H1 (cell line): ENCODE results near the gene STRN. TPM values are rescaled to one million over a fixed set of nuclear protein-coding genes. Genes with fewer than 3 reads are reported as not detected.

ENCODE experiments used
- CTCF ChIA-PET: fragments of 300-600 bp; sonication (Branson Sonifier 250); formaldehyde crosslinking; loops from one replicate; lab custom pipeline; 2021; ENCODE audit not compliant: partially characterized antibody; lab: Charles Lee
- POLR2A ChIA-PET: fragments of 300-600 bp; sonication (Branson Sonifier 250); formaldehyde crosslinking; loops from one replicate; lab custom pipeline; 2021; ENCODE audit warnings: inconsistent platforms; ENCODE audit not compliant: partially characterized antibody; lab: Charles Lee
- DNase-seq, 2 experiments: peaks; one replicate each; pipeline versions ENCODE4 v3.0.0 to v3.0.0-alpha.2; 2010 to 2022; ENCODE audit warnings: low spot score in 2 of 2, low read depth in 1 of 2, mixed read lengths in 1 of 2
- FAIRE-seq: peaks from 2 replicates; lab custom pipeline; 2011; peaks lifted over from hg19 to GRCh38; lab: Jason Lieb, UNC
- H2AFZ ChIP-seq: 2 replicates; pipeline ENCODE4 v1.8.1; 2012; ENCODE audit warnings: low read length, inconsistent platforms
- H2AK5ac ChIP-seq: 2 replicates; pipeline ENCODE4 v1.6.1; 2013; ENCODE audit warnings: low read depth, low read length
- H2BK120ac ChIP-seq: replicated peaks from 2 replicates; pipeline ENCODE3; 2013; ENCODE audit warnings: low read depth, low read length, inconsistent platforms
- H2BK12ac ChIP-seq: 2 replicates; pipeline ENCODE4 v1.6.1; 2013; ENCODE audit warnings: low read depth, low read length
- H2BK15ac ChIP-seq: 2 replicates; pipeline ENCODE4 v1.6.1; 2013; ENCODE audit warnings: low read length
- H2BK20ac ChIP-seq: 2 replicates; pipeline ENCODE4 v1.6.1; 2013; ENCODE audit warnings: low read length
- H2BK5ac ChIP-seq: 2 replicates; pipeline ENCODE4 v1.6.1; 2013; ENCODE audit warnings: low read depth, low read length
- H3K14ac ChIP-seq: 2 replicates; pipeline ENCODE4 v1.6.1; 2013; ENCODE audit warnings: inconsistent platforms; ENCODE audit not compliant: insufficient read length
- H3K18ac ChIP-seq: 2 replicates; pipeline ENCODE4 v1.6.1; 2013; ENCODE audit warnings: low read length; ENCODE audit errors: extremely low read depth
- H3K23ac ChIP-seq: 2 replicates; pipeline ENCODE4 v1.6.1; 2013; ENCODE audit warnings: inconsistent platforms; ENCODE audit not compliant: insufficient read length
- H3K23me2 ChIP-seq: 2 replicates; pipeline ENCODE4 v1.6.1; 2013; ENCODE audit warnings: low read depth, low read length
- H3K27ac ChIP-seq: 2 replicates; pipeline ENCODE4 v1.6.1; 2011; ENCODE audit warnings: low read depth, low read length, inconsistent platforms
- H3K27me3 ChIP-seq, 4 experiments: replicated peaks in 1 of 4; 1 replicate in 1 of 4; 2 replicates in 3 of 4; pipeline versions ENCODE4 v1.6.1 to v1.8.1; 2011 to 2013; ENCODE audit warnings: low read length in 3 of 4, mild to moderate bottlenecking in 3 of 4, inconsistent platforms in 2 of 4, mixed read lengths in 2 of 4, moderate library complexity in 1 of 4; ENCODE audit not compliant: control insufficient read depth in 3 of 4, insufficient read depth in 3 of 4; ENCODE audit errors: extremely low read depth in 1 of 4
- H3K36me3 ChIP-seq, 4 experiments: 2 replicates each; pipeline versions ENCODE4 v1.6.1 to v1.8.1; 2011 to 2013; ENCODE audit warnings: mild to moderate bottlenecking in 4 of 4, low read length in 3 of 4, moderate library complexity in 2 of 4, control low read depth in 1 of 4, inconsistent platforms in 1 of 4; ENCODE audit not compliant: insufficient read depth in 4 of 4, control insufficient read depth in 2 of 4
- H3K4ac ChIP-seq: replicated peaks from 2 replicates; pipeline ENCODE3; 2013; ENCODE audit warnings: low read length, low read depth, mixed read lengths, inconsistent platforms; ENCODE audit not compliant: insufficient read length
- H3K4me1 ChIP-seq, 4 experiments: replicated peaks in 1 of 4; 1 replicate in 1 of 4; 2 replicates in 3 of 4; pipeline versions ENCODE4 v1.6.1 to v1.8.1; 2011 to 2013; ENCODE audit warnings: low read length in 3 of 4, inconsistent platforms in 2 of 4, mixed read lengths in 1 of 4; ENCODE audit not compliant: insufficient read depth in 4 of 4, control insufficient read depth in 3 of 4
- H3K4me2 ChIP-seq, 2 experiments: 2 replicates each; pipeline versions ENCODE4 v1.6.1 to v1.8.1; 2011 to 2013; ENCODE audit warnings: low read depth in 2 of 2, low read length in 2 of 2, control low read depth in 1 of 2, inconsistent platforms in 1 of 2, mild to moderate bottlenecking in 1 of 2; ENCODE audit not compliant: insufficient read depth in 1 of 2
- H3K4me3 ChIP-seq, 4 experiments: fragments of 200-600, 300-600 bp in 1 of 4; sonication (generic), shearing (Covaris generic), sonication (Bioruptor Twin) in 1 of 4; 2 replicates each; pipeline versions ENCODE4 v1.5.1 to v1.8.1; 2011 to 2016; ENCODE audit warnings: low read length in 4 of 4, low read depth in 3 of 4, control low read depth in 2 of 4, inconsistent platforms in 2 of 4, mild to moderate bottlenecking in 2 of 4, mixed read lengths in 1 of 4, moderate library complexity in 1 of 4; ENCODE audit not compliant: insufficient read depth in 2 of 4; ENCODE audit errors: extremely low read depth in 1 of 4
- H3K56ac ChIP-seq: replicated peaks from 2 replicates; pipeline ENCODE3; 2013; ENCODE audit warnings: low read depth, mild to moderate bottlenecking, mixed read lengths, low read length, inconsistent platforms; ENCODE audit not compliant: insufficient read length
- H3K79me1 ChIP-seq: 2 replicates; pipeline ENCODE4 v1.6.1; 2013; ENCODE audit warnings: low read depth, low read length, control low read depth
- H3K79me2 ChIP-seq, 2 experiments: 2 replicates each; pipeline versions ENCODE4 v1.6.1 to v1.8.1; 2012 to 2013; ENCODE audit warnings: low read length in 2 of 2, mild to moderate bottlenecking in 2 of 2, inconsistent platforms in 1 of 2; ENCODE audit not compliant: insufficient read depth in 2 of 2, control insufficient read depth in 1 of 2
- H3K9ac ChIP-seq, 4 experiments: replicated peaks in 1 of 4; 1 replicate in 1 of 4; 2 replicates in 3 of 4; pipeline versions ENCODE4 v1.6.1 to v1.8.1; 2011 to 2013; ENCODE audit warnings: low read depth in 3 of 4, low read length in 3 of 4, control low read depth in 2 of 4, mild to moderate bottlenecking in 2 of 4, moderate library complexity in 2 of 4, inconsistent platforms in 1 of 4; ENCODE audit errors: extremely low read depth in 1 of 4
- H3K9me3 ChIP-seq, 2 experiments: 2 replicates each; pipeline versions ENCODE4 v1.6.1 to v1.8.1; 2012 to 2013; ENCODE audit warnings: mild to moderate bottlenecking in 2 of 2, moderate library complexity in 2 of 2, control low read depth in 1 of 2, inconsistent platforms in 1 of 2, low read depth in 1 of 2, low read length in 1 of 2, mixed read lengths in 1 of 2; ENCODE audit not compliant: insufficient read depth in 2 of 2
- H4K20me1 ChIP-seq, 2 experiments: replicated peaks in 1 of 2; 2 replicates each; pipeline versions ENCODE3 to v1.8.1; 2011 to 2013; ENCODE audit warnings: inconsistent platforms in 2 of 2, low read length in 2 of 2, mild to moderate bottlenecking in 1 of 2; ENCODE audit not compliant: insufficient read depth in 2 of 2, control insufficient read depth in 1 of 2
- H4K5ac ChIP-seq: 2 replicates; pipeline ENCODE4 v1.6.1; 2013; ENCODE audit warnings: low read length, low read depth, mixed read lengths, inconsistent platforms; ENCODE audit not compliant: insufficient read length
- H4K8ac ChIP-seq: 2 replicates; pipeline ENCODE4 v1.8.0; 2013; ENCODE audit warnings: mild to moderate bottlenecking, moderate library complexity, low read length, inconsistent platforms; ENCODE audit not compliant: insufficient read depth; ENCODE audit errors: extremely low read depth
- H4K91ac ChIP-seq: replicated peaks from 2 replicates; pipeline ENCODE3; 2013; ENCODE audit warnings: low read length, mixed read lengths, inconsistent platforms; ENCODE audit not compliant: insufficient read length
- ASH2L ChIP-seq: fragments of 200-600, 300-600 bp; sonication (generic); IDR thresholded peaks from one replicate; pipeline ENCODE4 v1.7.1; 2017; ENCODE audit warnings: low read length
- BCL11A ChIP-seq, 2 experiments: IDR thresholded peaks; one replicate each; pipeline ENCODE4 v1.6.1; 2011; ENCODE audit warnings: low read depth in 2 of 2, low read length in 2 of 2, mild to moderate bottlenecking in 2 of 2
- CBX8 ChIP-seq: fragments of 300-800, 300-1000 bp; sonication (generic); IDR thresholded peaks from 2 replicates; pipeline ENCODE4 v1.7.1; 2016; ENCODE audit warnings: low read depth, low read length, borderline replicate concordance
- CTBP2 ChIP-seq: IDR thresholded peaks from 2 replicates; pipeline ENCODE4 v1.7.0; 2011; ENCODE audit warnings: borderline replicate concordance, mild to moderate bottlenecking, moderate library complexity, mixed read lengths, low read length; ENCODE audit not compliant: insufficient read depth, insufficient read length
- CTCF ChIP-seq, 3 experiments: IDR thresholded peaks; 1 replicate in 2 of 3; 2 replicates in 1 of 3; pipeline versions ENCODE4 v1.5.1 to v1.6.1; 2011; ENCODE audit warnings: low read length in 3 of 3, mild to moderate bottlenecking in 3 of 3, inconsistent platforms in 2 of 3, low read depth in 1 of 3, moderate library complexity in 1 of 3; ENCODE audit not compliant: insufficient read depth in 1 of 3; ENCODE audit errors: control extremely low read depth in 1 of 3
- NANOG ChIP-seq: IDR thresholded peaks from 2 replicates; pipeline ENCODE4 v1.6.1; 2011; ENCODE audit warnings: low read length, low read depth, mild to moderate bottlenecking, inconsistent platforms; ENCODE audit not compliant: insufficient read depth, poor library complexity, severe bottlenecking
- SIN3A ChIP-seq, 2 experiments: IDR thresholded peaks in 1 of 2; conservative IDR thresholded peaks in 1 of 2; 2 replicates each; pipeline ENCODE4 v1.6.1; 2011 to 2012; ENCODE audit warnings: low read length in 2 of 2, improper control_type of control experiment in 1 of 2, low read depth in 1 of 2, mild to moderate bottlenecking in 1 of 2
- SIX5 ChIP-seq: IDR thresholded peaks from 2 replicates; pipeline ENCODE4 v1.6.1; 2011; ENCODE audit warnings: mild to moderate bottlenecking, low read depth, low read length
- WGBS, 2 experiments: shearing (Covaris generic) in 1 of 2; methylation state at CpG; one replicate each; pipeline versions ENCODE4 v1.1.6 to v1.1.7; 2013 to 2015; ENCODE audit warnings: low lambda C conversion rate in 2 of 2, mixed read lengths in 2 of 2, inconsistent platforms in 1 of 2, low coverage in 1 of 2, missing lambda C conversion rate in 1 of 2; ENCODE audit not compliant: insufficient replicate concordance in 2 of 2, insufficient coverage in 1 of 2, insufficient read length in 1 of 2; ENCODE audit errors: extremely low coverage in 1 of 2, missing lambda C conversion rate in 1 of 2; 5-methylcytosine and 5-hydroxymethylcytosine counted together
- polyA plus RNA-seq, 7 experiments: library from polyadenylated mRNA; depleted of rRNA in 3 of 7; stranded (reverse) in 5 of 7; unstranded in 2 of 7; fragments of >200 nt in 5 of 7; fragments of 200-250 nt in 2 of 7; gene quantifications; 1 replicate in 5 of 7; 2 replicates in 1 of 7; 4 replicates in 1 of 7; pipeline versions ENCODE4 v1.2.1 to v1.2.3, GENCODE V29; 2011 to 2013; ENCODE audit warnings: missing spikeins in 2 of 7, mixed read lengths in 2 of 7
- total RNA-seq: library from RNA; stranded (reverse); fragmentation: NEBNext Ultra II Directional; extraction: Animal tissue kit (Norgen Biotek cat#: 25700); gene quantifications from 2 replicates; pipeline ENCODE4 v1.2.1, GENCODE V29; 2021
- TF ChIP-seq, protein P1 (sequence below): IDR thresholded peaks from 2 replicates; pipeline ENCODE4 v1.6.1; 2012; ENCODE audit warnings: inconsistent platforms
- TF ChIP-seq, protein P2 (sequence below): IDR thresholded peaks from 2 replicates; pipeline ENCODE4 v1.6.1; 2012; ENCODE audit warnings: inconsistent platforms

Gene STRN
- total and polyA plus RNA-seq, 2 of the 8 experiments (the other 6 are each of a cell fraction or from before 2014, with no cell fraction given): 8.3 to 47.0 TPM

DNA sequence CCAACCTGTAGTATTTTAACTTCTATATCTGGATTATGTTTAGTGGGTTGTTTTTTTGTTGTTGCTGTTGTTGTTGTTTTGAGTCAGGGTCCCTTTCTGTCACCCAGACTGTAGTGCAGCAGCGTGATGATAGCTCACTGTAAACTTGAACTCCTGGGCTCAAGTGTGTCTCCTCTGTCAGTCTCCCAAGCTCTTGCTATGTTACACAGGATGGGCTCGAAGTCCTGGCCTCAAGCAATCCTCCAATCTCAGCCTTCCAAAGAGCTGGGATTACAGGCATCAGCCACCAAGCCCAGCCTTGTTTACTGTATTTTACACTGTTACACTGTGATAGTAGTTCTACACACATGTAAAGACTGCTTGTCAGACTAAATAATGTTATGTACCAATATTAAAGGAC, 9.7 kb upstream of the STRN start:
- no peak for TF ChIP-seq CBX8
- TF ChIP-seq ASH2L: no peak
- no peak for TF ChIP-seq NANOG
- TF ChIP-seq CTCF (IDR thresholded peaks at IDR 0.05; ENCODE audit: control extremely low read depth in 1 of 3, insufficient read depth in 1 of 3, low read depth in 1 of 3, low read length in 3 of 3): no peak
- TF ChIP-seq BCL11A (IDR thresholded peaks at IDR 0.05; ENCODE audit: low read depth in 2 of 2, low read length in 2 of 2): no peak
- TF ChIP-seq SIX5: no peak
- TF ChIP-seq CTBP2: no peak
- TF ChIP-seq, protein P1, sequence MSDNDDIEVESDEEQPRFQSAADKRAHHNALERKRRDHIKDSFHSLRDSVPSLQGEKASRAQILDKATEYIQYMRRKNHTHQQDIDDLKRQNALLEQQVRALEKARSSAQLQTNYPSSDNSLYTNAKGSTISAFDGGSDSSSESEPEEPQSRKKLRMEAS: no peak
- no peak for TF ChIP-seq SIN3A (conservative IDR thresholded peaks at IDR 0.05 in 1 of 2, IDR thresholded peaks at IDR 0.05 in 1 of 2; ENCODE audit: low read depth in 1 of 2, low read length in 2 of 2)
- TF ChIP-seq, protein P2, sequence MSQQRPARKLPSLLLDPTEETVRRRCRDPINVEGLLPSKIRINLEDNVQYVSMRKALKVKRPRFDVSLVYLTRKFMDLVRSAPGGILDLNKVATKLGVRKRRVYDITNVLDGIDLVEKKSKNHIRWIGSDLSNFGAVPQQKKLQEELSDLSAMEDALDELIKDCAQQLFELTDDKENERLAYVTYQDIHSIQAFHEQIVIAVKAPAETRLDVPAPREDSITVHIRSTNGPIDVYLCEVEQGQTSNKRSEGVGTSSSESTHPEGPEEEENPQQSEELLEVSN: no peak
- TF ChIP-seq, all 59 proteins: peak for 0
- H3K23me2 ChIP-seq: no peaks in the 10 kb centered on the region
- H2AK5ac ChIP-seq: no peak overlapping the region
- H3K4me1 ChIP-seq: no peaks in the 10 kb centered on the region
- no peak overlapping the region for H3K18ac ChIP-seq
- no peak overlapping the region for H3K27ac ChIP-seq
- POLR2A ChIA-PET: interaction anchor here (0.5 to 1.7 kb wide), 3 partner anchors 10 to 107 kb away, joined by 4 read pairs; partner anchors contain the start of gene STRN
- CTCF ChIA-PET: no interaction called here
- H4K5ac ChIP-seq: no peak overlapping the region
- 90% methylated on average over 2 of the region's 2 CpGs; no CpG with 5 or more reads in 1 of the 2 experiments for WGBS, 2 experiments
- no peak overlapping the region for H3K14ac ChIP-seq
- no peaks in the 10 kb centered on the region for H3K9me3 ChIP-seq
- no peak overlapping the region for H4K8ac ChIP-seq
- H3K4me2 ChIP-seq: no peak overlapping the region
- H2BK5ac ChIP-seq: no peak overlapping the region
- no peak overlapping the region for H3K4me3 ChIP-seq
- H2BK20ac ChIP-seq: no peak overlapping the region
- H2BK15ac ChIP-seq: no peak overlapping the region
- FAIRE-seq: no peak
- no peak for DNase-seq
- H2AFZ ChIP-seq: no peak overlapping the region
- no peaks in the 10 kb centered on the region for H3K27me3 ChIP-seq
- H3K36me3 ChIP-seq: no peaks in the 10 kb centered on the region
- no peak overlapping the region for H3K4ac ChIP-seq
- H3K56ac ChIP-seq: no peak overlapping the region
- H4K20me1 ChIP-seq: no peaks in the 10 kb centered on the region
- no peak overlapping the region for H2BK120ac ChIP-seq
- no peak overlapping the region for H4K91ac ChIP-seq
- no peak overlapping the region for H3K9ac ChIP-seq
- no peak overlapping the region for H2BK12ac ChIP-seq
- no peaks in the 10 kb centered on the region for H3K79me2 ChIP-seq
- no peaks in the 10 kb centered on the region for H3K79me1 ChIP-seq
- H3K23ac ChIP-seq: no peak overlapping the region
